Activated CD4-positive, alpha-beta memory T cell treated with anti-CD3 and anti-CD28 coated beads, Interleukin-2, amount 10 ng/mL, durations not matched to agents 7 days and 5 days (primary cell): ENCODE measurements around the gene MLEC. TPM values are rescaled to one million over a fixed set of nuclear protein-coding genes. Genes with fewer than 3 reads are reported as not detected.
"Not testable (repeated sequence)": the region's sequence is repeated elsewhere in the genome, so short reads cannot be mapped to it uniquely, and the experiment has no call there.

Experiments
- CTCF ChIA-PET: fragments of 350-600 bp; sonication (Branson Sonifier 250); formaldehyde crosslinking; loops from one replicate; lab custom pipeline; 2021; ENCODE audit warnings: antibody characterized with exemption, inconsistent platforms; lab: Charles Lee
- POLR2A ChIA-PET: fragments of 350-600 bp; sonication (Branson Sonifier 250); formaldehyde crosslinking; loops from one replicate; lab custom pipeline; 2021; ENCODE audit warnings: antibody characterized with exemption; lab: Charles Lee
- DNase-seq: peaks from one replicate; pipeline ENCODE4 v3.0.0-alpha.2; 2020
- H3K27ac Mint-ChIP-seq: one replicate; pipeline ENCODE4 v1.8.0; 2021; ENCODE audit warnings: mild to moderate bottlenecking, mixed read lengths
- H3K27me3 Mint-ChIP-seq: one replicate; pipeline ENCODE4 v1.8.0; 2021; ENCODE audit warnings: mixed read lengths
- H3K36me3 Mint-ChIP-seq: one replicate; pipeline ENCODE4 v1.8.0; 2021; ENCODE audit warnings: low read depth, mixed read lengths
- H3K4me1 Mint-ChIP-seq: one replicate; pipeline ENCODE4 v1.8.0; 2021; ENCODE audit warnings: mixed read lengths
- H3K4me3 Mint-ChIP-seq: one replicate; pipeline ENCODE4 v1.8.0; 2021; ENCODE audit warnings: mild to moderate bottlenecking, mixed read lengths
- H3K9me3 Mint-ChIP-seq: one replicate; pipeline ENCODE4 v1.8.0; 2021; ENCODE audit warnings: mixed read lengths
- total RNA-seq, 2 experiments: library from RNA; stranded (reverse); gene quantifications; one replicate each; pipeline ENCODE4 v1.2.3, GENCODE V29; 2021

The MLEC gene
- total RNA-seq, 2 experiments from 2014 or later: 81.1 to 97.8 TPM

DNA sequence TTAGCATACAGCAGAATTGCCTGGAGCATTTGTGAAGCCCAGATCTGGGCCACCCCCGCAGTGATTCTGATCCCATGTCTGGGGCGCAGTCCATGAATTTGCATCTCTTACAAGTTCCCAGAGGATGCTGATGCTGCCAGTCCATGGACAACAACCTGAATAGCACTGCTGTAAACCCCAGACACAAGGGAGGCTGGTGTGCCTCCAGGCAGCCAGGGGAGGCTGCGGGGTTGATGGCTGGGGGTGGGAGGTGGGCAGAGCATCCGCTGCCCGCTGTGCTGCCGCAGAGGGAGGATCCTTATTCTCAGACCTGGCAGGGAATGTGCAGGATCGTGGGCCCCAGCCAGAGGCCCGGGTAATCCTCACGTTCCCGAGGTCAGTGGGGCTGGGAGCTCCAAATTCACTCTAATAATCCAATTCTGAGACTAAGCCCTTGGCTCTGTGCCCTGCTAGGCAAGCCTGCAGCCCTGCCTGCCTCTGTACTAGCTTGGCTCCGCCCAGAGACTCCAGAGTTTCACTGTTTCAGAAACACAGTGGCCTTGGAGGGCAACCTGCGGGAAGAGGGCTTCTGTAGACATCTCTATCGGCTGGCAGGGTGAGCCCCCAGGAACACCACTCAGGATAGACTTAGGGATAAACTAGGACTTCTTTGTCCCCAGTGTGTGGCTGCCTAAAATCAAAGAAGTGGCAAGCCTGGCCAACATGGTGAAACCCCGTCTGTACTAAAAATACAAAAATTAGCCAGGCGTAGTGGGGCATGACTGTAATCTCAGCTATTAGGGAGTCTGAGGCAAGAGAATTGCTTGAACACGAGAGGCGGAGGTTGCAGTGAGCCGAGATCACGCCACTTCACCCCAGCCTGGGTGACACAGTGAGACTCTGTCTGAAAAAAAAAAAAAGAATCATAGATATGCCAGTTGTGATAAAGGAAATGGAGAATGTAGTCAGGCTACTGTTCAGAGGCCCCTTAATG lies 17.8 kb upstream of the MLEC start:
- Mint-ChIP-seq H3K36me3 (no peaks in the 10 kb centered on the region), H3K9me3 (no peaks in the 10 kb centered on the region), H3K4me3 (no peak overlapping the region), H3K27me3 (peaks cover 6% of the 10 kb centered on the region), H3K4me1 (peaks cover 1% of the 10 kb centered on the region), H3K27ac (no peak overlapping the region)
- ChIA-PET POLR2A (no interaction called here), CTCF (interaction anchor here (1.6 kb wide), 1 partner anchor 20 kb away, joined by 6 read pairs; no protein-coding TSS in a partner anchor)
- no peak for DNase-seq

DNA sequence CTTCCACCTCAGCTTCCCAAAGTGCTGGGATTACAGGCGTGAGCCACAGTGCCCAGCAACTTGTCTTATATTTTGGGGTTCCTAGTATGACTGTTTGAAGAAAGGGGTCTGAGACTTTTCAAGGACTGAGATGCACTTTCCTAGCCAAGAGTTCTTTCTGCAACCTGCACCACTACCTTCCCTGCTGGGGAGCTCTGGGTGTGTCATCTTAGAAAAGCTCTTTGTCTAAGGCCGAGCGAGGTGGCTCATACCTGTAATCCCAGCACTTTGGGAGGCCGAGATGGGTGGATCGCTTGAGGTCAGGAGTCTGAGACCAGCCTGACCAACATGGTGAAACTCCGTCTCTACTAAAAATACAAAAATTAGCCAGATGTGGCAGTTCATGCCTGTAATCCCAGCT lies 16.7 kb upstream of the MLEC start:
- H3K36me3 Mint-ChIP-seq, H3K27ac Mint-ChIP-seq, DNase-seq, POLR2A ChIA-PET, H3K9me3 Mint-ChIP-seq, H3K4me1 Mint-ChIP-seq, H3K4me3 Mint-ChIP-seq, H3K27me3 Mint-ChIP-seq: not testable (repeated sequence)
- CTCF ChIA-PET: interaction anchor here (1.6 kb wide), 1 partner anchor 21 kb away, joined by 6 read pairs; no protein-coding TSS in a partner anchor

DNA sequence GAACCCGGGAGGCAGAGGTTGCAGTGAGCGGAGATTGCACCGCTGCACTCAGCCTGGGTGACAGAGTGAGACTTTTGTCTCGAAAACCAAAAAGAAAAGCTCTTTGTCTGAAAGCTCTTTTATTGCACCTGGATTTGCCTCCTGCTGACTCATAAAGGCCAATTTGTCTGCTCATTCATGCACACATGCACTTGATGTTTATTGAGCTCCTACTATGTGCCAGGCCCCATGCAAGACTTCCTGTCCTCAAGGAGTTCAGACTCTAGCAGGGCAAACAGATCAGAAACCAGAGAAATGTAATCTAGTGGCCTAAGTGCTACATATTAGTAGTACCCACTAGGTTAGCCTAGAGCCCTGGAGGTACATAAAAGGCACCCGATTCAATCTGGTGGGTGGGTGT lies 16.3 kb upstream of the MLEC start:
- CTCF ChIA-PET: interaction anchor here (0.6 to 1.6 kb wide), 2 partner anchors 22 to 232 kb away, joined by 4 to 6 read pairs; no protein-coding TSS in a partner anchor

DNA sequence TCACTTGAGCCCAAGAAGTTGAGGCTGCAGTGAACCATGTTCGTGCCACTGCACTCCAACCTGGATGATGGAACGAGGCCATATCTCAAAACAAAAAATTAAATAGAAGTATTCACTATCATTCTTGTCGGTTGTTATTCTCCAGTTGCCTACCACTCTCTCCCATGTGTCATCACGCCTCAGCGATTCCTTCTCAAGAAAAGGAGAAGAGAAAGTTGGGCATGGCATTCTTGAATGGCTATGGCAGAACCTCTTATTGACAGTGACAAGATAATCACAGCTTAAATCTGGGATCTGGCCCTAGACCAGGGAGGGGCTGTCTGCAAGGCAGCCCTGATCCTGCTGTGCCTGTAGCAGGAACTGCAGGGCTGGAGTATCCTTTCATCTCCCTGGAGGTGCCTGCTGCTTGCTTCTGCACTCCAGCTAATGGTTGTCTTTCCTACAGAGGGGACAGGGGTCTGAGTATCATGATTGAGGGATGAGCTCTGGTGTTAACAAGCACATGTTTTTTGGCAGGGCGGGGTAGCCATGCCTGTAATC lies 12.8 kb upstream of the MLEC start:
- DNase-seq: no peak
- ChIA-PET POLR2A (no interaction called here), CTCF (interaction anchor here (0.6 to 1.0 kb wide), 2 partner anchors 26 to 299 kb away, joined by 3 to 5 read pairs; no protein-coding TSS in a partner anchor)
- peaks cover 5% of the 10 kb centered on the region for H3K27me3 Mint-ChIP-seq
- H3K4me3 Mint-ChIP-seq: no peak overlapping the region
- H3K36me3 Mint-ChIP-seq: no peaks in the 10 kb centered on the region
- H3K9me3 Mint-ChIP-seq: no peaks in the 10 kb centered on the region
- no peak overlapping the region for H3K27ac Mint-ChIP-seq
- peaks cover 22% of the 10 kb centered on the region for H3K4me1 Mint-ChIP-seq

More for the DNA sequence above, 16.3 kb upstream of the MLEC start:
- H3K4me1 Mint-ChIP-seq: peaks cover 1% of the 10 kb centered on the region
- H3K36me3 Mint-ChIP-seq: no peaks in the 10 kb centered on the region
- POLR2A ChIA-PET: no interaction called here
- H3K9me3 Mint-ChIP-seq: no peaks in the 10 kb centered on the region
- no peak overlapping the region for H3K4me3 Mint-ChIP-seq
- H3K27me3 Mint-ChIP-seq: peaks cover 9% of the 10 kb centered on the region
- no peak overlapping the region for H3K27ac Mint-ChIP-seq
- no peak for DNase-seq

- peak overlapping the region; percentile 93 for H3K27ac Mint-ChIP-seq
- H3K9me3 Mint-ChIP-seq: no peaks in the 10 kb centered on the region
Observed at GRCh38 chr12:120677765-120678473, 9.0 kb upstream of the MLEC start.

GRCh38 chr12:120678572-120678971 lies 8.4 kb upstream of the MLEC start:
- peaks cover 4% of the 10 kb centered on the region for H3K27me3 Mint-ChIP-seq
- H3K9me3 Mint-ChIP-seq: no peaks in the 10 kb centered on the region
- CTCF ChIA-PET: interaction anchor here (0.7 to 3.7 kb wide), 5 partner anchors 8 to 240 kb away, joined by 3 to 36 read pairs (median 4); partner anchors contain the start of genes CABP1 and MLEC
- peaks cover 37% of the 10 kb centered on the region for H3K4me1 Mint-ChIP-seq
- no peaks in the 10 kb centered on the region for H3K36me3 Mint-ChIP-seq
- POLR2A ChIA-PET: interaction anchor here (0.5 to 2.7 kb wide), 6 partner anchors 9 to 387 kb away, joined by 3 to 18 read pairs (median 5); partner anchors contain the start of genes MLEC, POP5 and UNC119B
- H3K4me3 Mint-ChIP-seq: peak overlapping the region; percentile 54
- peak; percentile 49 for DNase-seq
- H3K27ac Mint-ChIP-seq: peak overlapping the region; percentile 93

More at GRCh38 chr12:120677765-120678473, 9.0 kb upstream of the MLEC start:
- peak; percentile 65 for DNase-seq
- peaks cover 34% of the 10 kb centered on the region for H3K4me1 Mint-ChIP-seq
- ChIA-PET POLR2A (interaction anchor here (1.0 to 2.7 kb wide), 4 partner anchors 9 to 96 kb away, joined by 4 to 18 read pairs (median 8); partner anchors contain the start of genes MLEC, POP5 and UNC119B), CTCF (interaction anchor here (1.0 to 3.7 kb wide), 4 partner anchors 9 to 179 kb away, joined by 3 to 36 read pairs (median 5); partner anchors contain the start of genes CABP1 and MLEC)
- no peaks in the 10 kb centered on the region for H3K36me3 Mint-ChIP-seq
- H3K4me3 Mint-ChIP-seq: peak overlapping the region; percentile 62
- H3K27me3 Mint-ChIP-seq: peaks cover 5% of the 10 kb centered on the region

DNA sequence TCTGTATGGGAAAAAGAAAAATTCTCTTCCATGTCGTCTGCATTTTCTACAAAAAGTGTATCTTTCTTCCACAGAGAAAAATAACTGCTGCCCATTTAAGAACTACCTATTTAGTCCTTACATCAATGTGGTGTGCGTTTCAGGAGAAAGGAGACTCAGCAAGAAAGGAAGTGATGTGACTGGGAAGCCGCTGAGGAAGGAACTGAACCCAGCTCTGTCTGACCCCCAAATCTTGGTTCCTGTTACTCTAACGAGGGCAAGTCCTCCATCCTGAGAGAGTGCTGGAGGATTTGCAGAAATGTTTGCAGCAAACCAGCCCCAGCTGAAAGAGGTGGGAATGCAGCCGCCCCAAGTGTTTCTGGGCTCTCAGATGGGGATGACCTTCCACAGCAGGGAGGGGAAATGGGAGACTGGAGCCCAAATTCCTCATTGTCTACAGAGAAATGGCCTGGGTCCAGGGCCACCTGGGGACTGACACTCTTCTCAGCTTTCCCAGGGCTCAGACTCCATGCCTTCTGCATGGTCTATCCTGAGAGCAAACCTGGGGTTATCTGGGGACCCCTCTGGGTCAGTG lies 6.7 kb upstream of the MLEC start:
- no peak overlapping the region for H3K4me3 Mint-ChIP-seq
- no peaks in the 10 kb centered on the region for H3K27me3 Mint-ChIP-seq
- ChIA-PET POLR2A (interaction anchor here (0.8 to 2.7 kb wide), 2 partner anchors 30 to 99 kb away, joined by 3 to 11 read pairs; partner anchors contain the start of gene UNC119B), CTCF (interaction anchor here (3.7 kb wide), 1 partner anchor 32 kb away, joined by 36 read pairs; no protein-coding TSS in a partner anchor)
- no peaks in the 10 kb centered on the region for H3K9me3 Mint-ChIP-seq
- no peak overlapping the region for H3K27ac Mint-ChIP-seq
- H3K4me1 Mint-ChIP-seq: peaks cover 49% of the 10 kb centered on the region
- no peak for DNase-seq
- H3K36me3 Mint-ChIP-seq: peaks cover 3% of the 10 kb centered on the region

DNA sequence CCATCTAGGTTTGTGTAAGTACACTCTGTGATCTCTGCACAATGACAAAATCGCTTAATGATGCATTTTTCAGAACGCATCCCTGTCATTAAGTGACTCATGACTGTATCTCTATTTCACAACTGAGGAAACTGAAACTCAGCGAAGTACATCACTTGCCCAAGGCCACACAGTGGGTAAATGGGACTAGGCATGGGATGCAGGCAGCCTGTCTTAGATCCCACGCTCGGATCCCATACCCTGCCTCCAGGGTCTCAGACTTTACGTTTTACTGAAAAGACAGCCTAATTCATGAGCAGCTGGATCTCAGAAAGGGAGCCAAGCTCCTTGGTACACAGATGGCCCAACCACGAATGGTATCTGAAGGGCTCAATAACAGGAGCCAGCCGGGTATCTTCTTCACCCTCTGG lies 2.4 kb upstream of the MLEC start:
- Mint-ChIP-seq H3K4me3 (no peak overlapping the region), H3K36me3 (peaks cover 6% of the 10 kb centered on the region), H3K9me3 (no peaks in the 10 kb centered on the region), H3K27ac (peak overlapping the region; percentile 87), H3K4me1 (peaks cover 50% of the 10 kb centered on the region), H3K27me3 (no peaks in the 10 kb centered on the region)
- CTCF ChIA-PET: interaction anchor here (1.3 to 9.7 kb wide), 2 partner anchors 36 to 219 kb away, joined by 3 to 91 read pairs; partner anchors contain the start of gene SPPL3
- POLR2A ChIA-PET: interaction anchor here (0.6 to 1.0 kb wide), 2 partner anchors 26 to 150 kb away, joined by 3 read pairs; partner anchors contain the start of gene UNC119B
- peak; percentile 32 for DNase-seq

- CTCF ChIA-PET: interaction anchor here (9.7 kb wide), 1 partner anchor 37 kb away, joined by 91 read pairs; no protein-coding TSS in a partner anchor
Observed at GRCh38 chr12:120685522-120685921, 1.4 kb upstream of the MLEC start.

GRCh38 chr12:120686151-120686689 lies 729 bp upstream of the MLEC start:
- Mint-ChIP-seq H3K9me3 (no peaks in the 10 kb centered on the region), H3K4me1 (peaks cover 57% of the 10 kb centered on the region), H3K36me3 (peaks cover 6% of the 10 kb centered on the region), H3K27me3 (no peaks in the 10 kb centered on the region), H3K4me3 (peak overlapping the region; percentile 87), H3K27ac (peak overlapping the region; percentile 87)
- peak; percentile 98 for DNase-seq
- POLR2A ChIA-PET: interaction anchor here (0.7 to 4.2 kb wide), 7 partner anchors 8 to 485 kb away, joined by 3 to 24 read pairs (median 4); partner anchors contain the start of genes POP5, RPLP0 and UNC119B
- CTCF ChIA-PET: interaction anchor here (1.0 to 9.7 kb wide), 8 partner anchors 8 to 286 kb away, joined by 3 to 91 read pairs (median 4); partner anchors contain the start of genes POP5 and UNC119B

More at GRCh38 chr12:120685522-120685921, 1.4 kb upstream of the MLEC start:
- Mint-ChIP-seq H3K27me3 (no peaks in the 10 kb centered on the region), H3K9me3 (no peaks in the 10 kb centered on the region), H3K36me3 (peaks cover 6% of the 10 kb centered on the region), H3K4me3 (peak overlapping the region; percentile 46), H3K4me1 (peaks cover 51% of the 10 kb centered on the region), H3K27ac (peak overlapping the region; percentile 87)
- POLR2A ChIA-PET: interaction anchor here (0.6 to 0.7 kb wide), 2 partner anchors 235 to 282 kb away, joined by 3 to 4 read pairs; no protein-coding TSS in a partner anchor
- no peak for DNase-seq
